ENCODE results near the gene SLC1A3. TPM values are rescaled to one million over a fixed set of nuclear protein-coding genes. Genes with fewer than 3 reads are reported as not detected.

SLC1A3 gene
- total and polyA plus RNA-seq, 2 of the 4 experiments (the other 2 are of a cell fraction): 0.27 to 1.3 TPM

DNA sequence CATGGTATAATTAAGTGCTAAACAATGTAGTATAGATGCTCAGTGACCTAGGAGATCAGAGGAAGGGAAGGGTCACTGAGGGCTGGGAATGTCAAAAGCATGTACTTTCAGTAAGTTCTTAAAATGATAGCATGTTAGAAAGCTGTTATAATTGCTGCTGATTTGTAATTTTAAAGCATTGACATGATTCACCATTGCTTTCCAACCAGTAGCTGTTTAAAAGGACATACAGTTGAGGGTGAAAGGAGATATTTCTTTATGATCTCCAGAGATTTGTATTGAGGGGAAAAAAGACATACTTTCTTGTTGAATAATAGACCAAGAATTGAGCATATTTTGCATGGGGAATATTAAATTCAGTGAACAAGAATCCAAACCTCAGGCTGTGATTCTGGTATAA is 1.2 kb upstream of the SLC1A3 start:
- no peak overlapping the region for H2BK15ac ChIP-seq (ENCODE audit: low read depth, low read length)

More for the DNA sequence above, 1.2 kb upstream of the SLC1A3 start:
- Histone ChIP-seq H3K4ac (ENCODE audit: low read depth, low read length) (no peak overlapping the region), H4K91ac (ENCODE audit: insufficient read depth, low read depth, low read length) (no peak overlapping the region), H3K56ac (ENCODE audit: extremely low read depth, insufficient read depth, low read length) (no peak overlapping the region), H3K14ac (replicated peaks; ENCODE audit: low read depth, low read length) (no peak overlapping the region), H3K9me1 (ENCODE audit: insufficient read depth, low read length) (no peaks in the 10 kb centered on the region; the same call in 1 of the 2 replicates), H3K36me3 (ENCODE audit: control insufficient read depth, insufficient read depth, low read length) (no peaks in the 10 kb centered on the region), H2BK20ac (ENCODE audit: low read depth, low read length) (no peak overlapping the region), H3K27ac (ENCODE audit: insufficient read depth, low read length) (no peak overlapping the region), H2AK5ac (ENCODE audit: low read depth, low read length) (no peak overlapping the region), H2AK9ac (replicated peaks; ENCODE audit: low read depth, low read length, poor library complexity) (no peak overlapping the region), H2BK120ac (ENCODE audit: low read depth, low read length) (no peak overlapping the region), H4K20me1 (ENCODE audit: insufficient read depth, low read length) (no peaks in the 10 kb centered on the region), H3K27me3 (ENCODE audit: control insufficient read depth, insufficient read depth, low read length) (no peaks in the 10 kb centered on the region; the same call in 1 of the 2 replicates), H3K9me3 (ENCODE audit: control insufficient read depth, insufficient read depth, low read length) (no peaks in the 10 kb centered on the region), H2AFZ (replicated peaks; ENCODE audit: low read length, poor library complexity) (no peak overlapping the region), H3K23ac (ENCODE audit: low read depth, low read length) (no peak overlapping the region), H3K4me1 (ENCODE audit: control insufficient read depth, insufficient read depth, low read length) (no peaks in the 10 kb centered on the region), H3K4me3 (ENCODE audit: insufficient read depth, low read depth, low read length) (no peak overlapping the region), H3K4me2 (ENCODE audit: low read depth, low read length) (no peak overlapping the region), H3K18ac (ENCODE audit: low read depth, low read length) (no peak overlapping the region), H3K79me1 (ENCODE audit: low read depth in 1 of 2, low read length in 2 of 2) (no peaks in the 10 kb centered on the region), H3K9ac (ENCODE audit: low read depth, low read length) (no peak overlapping the region), H2BK5ac (ENCODE audit: low read depth, low read length, poor library complexity, severe bottlenecking) (no peak overlapping the region), H4K5ac (ENCODE audit: low read depth, low read length) (no peak overlapping the region), H4K8ac (ENCODE audit: low read depth in 2 of 2, low read length in 2 of 2) (no peak overlapping the region)
- dilution Hi-C loops (cut with HindIII; ENCODE audit: low sequenced_read_pairs, unreplicated experiment): no loop called here
- DNase-seq (no peak), ATAC-seq (ENCODE audit: low read depth) (no peak)
- ChIA-PET CTCF (no interaction called here), POLR2A (ENCODE audit: unreplicated experiment) (no interaction called here)
- no peak for TF ChIP-seq RFX5 (IDR thresholded peaks at IDR 0.05; ENCODE audit: low read depth, low read length)
- TF ChIP-seq MAZ (IDR thresholded peaks at IDR 0.05; ENCODE audit: borderline replicate concordance, low read depth, low read length): no peak
- TF ChIP-seq, protein P1, sequence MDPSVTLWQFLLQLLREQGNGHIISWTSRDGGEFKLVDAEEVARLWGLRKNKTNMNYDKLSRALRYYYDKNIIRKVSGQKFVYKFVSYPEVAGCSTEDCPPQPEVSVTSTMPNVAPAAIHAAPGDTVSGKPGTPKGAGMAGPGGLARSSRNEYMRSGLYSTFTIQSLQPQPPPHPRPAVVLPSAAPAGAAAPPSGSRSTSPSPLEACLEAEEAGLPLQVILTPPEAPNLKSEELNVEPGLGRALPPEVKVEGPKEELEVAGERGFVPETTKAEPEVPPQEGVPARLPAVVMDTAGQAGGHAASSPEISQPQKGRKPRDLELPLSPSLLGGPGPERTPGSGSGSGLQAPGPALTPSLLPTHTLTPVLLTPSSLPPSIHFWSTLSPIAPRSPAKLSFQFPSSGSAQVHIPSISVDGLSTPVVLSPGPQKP (IDR thresholded peaks at IDR 0.05; ENCODE audit: borderline replicate concordance, low read depth, low read length): no peak
- TF ChIP-seq CEBPB (IDR thresholded peaks at IDR 0.05; ENCODE audit: low read depth, low read length): no peak
- TF ChIP-seq FOS (IDR thresholded peaks at IDR 0.05; ENCODE audit: low read depth, low read length): no peak
- no peak for TF ChIP-seq SMC3 (IDR thresholded peaks at IDR 0.05; ENCODE audit: low read depth, low read length)
- TF ChIP-seq CHD1 (IDR thresholded peaks at IDR 0.05; ENCODE audit: low read depth, low read length): no peak
- no TSS peak for BruUV-seq (replicated peaks)
- intact Hi-C loops (cut with micrococcal nuclease): loop anchor here (5.0 kb wide), 1 partner anchor 87 kb away; no protein-coding TSS in a partner anchor
- in situ Hi-C loops (cut with MboI; ENCODE audit: low sequenced_read_pairs): no loop called here
